ENCODE data around the gene THUMPD3.

THUMPD3 gene

DNA sequence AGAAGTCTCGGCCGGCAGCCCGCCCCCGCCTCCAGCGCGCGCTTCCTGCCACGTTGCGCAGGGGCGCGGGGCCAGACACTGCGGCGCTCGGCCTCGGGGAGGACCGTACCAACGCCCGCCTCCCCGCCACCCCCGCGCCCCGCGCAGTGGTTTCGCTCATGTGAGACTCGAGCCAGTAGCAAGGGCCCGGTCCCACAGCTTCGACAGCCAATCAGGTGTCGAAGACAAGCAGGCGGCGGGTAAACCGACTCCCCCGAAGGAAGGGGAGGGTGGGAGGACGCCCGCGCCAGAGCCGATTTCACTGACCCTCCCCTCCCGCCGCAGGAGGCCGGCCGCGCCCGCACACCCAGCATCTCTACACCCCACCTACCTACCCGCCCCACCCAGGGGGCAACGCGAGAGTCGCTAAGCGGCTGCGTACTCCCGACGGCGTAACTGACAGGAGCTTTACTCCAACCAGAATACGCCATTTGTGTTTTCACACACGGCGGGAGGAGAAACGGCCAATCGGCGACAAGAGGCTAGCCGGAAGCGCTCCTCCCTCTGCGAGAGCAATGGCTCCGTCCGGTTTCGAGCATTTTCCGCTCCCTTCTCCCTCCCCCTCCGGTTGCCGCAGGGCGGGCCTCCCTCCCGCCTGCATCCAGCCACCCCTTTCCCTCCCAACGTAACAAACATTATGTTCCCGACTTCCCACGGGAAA, 33.9 kb downstream of the THUMPD3 start:
- FAIRE-seq (peak; percentile 76), DNase-seq (ENCODE audit: low spot score) (peak; percentile 95)

DNA sequence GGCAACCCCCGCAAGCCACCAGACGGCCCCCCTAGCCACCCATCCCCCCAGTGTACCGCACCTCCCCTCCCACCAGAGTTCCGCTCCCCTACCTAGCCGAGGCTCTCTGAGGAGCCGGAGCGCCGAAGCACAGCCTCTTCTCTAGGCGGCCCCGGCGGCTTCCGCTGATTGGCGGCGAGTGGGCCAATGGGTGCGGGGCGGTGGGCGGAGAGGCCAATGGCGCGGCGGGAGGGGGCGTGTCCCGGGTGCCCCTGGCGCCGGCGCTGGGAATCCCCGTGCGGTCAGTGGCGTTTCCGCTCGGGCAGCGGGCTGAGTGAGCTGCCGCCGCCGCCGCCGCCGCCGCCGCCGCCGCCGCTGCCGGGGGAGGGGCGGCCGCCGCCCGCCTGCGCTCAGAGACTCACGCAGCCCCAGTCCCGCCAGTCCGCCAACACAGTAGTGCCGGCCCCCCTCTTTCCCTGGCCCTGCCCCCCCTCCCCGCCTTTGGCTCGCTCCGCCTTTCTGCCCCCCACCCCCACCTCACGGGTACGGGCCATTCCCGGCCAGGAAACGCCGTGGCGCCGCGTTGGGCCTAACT, 34.6 kb downstream of the THUMPD3 start, which contains the start of gene SETD5:
Gene SETD5, plus strand, starts transcription at position 284 of the 574 bp plus-strand sequence. CDS start 31,324 bp downstream, outside the sequence.
- FAIRE-seq = no peak
- peak; percentile 84 for DNase-seq (ENCODE audit: low spot score)

DNA sequence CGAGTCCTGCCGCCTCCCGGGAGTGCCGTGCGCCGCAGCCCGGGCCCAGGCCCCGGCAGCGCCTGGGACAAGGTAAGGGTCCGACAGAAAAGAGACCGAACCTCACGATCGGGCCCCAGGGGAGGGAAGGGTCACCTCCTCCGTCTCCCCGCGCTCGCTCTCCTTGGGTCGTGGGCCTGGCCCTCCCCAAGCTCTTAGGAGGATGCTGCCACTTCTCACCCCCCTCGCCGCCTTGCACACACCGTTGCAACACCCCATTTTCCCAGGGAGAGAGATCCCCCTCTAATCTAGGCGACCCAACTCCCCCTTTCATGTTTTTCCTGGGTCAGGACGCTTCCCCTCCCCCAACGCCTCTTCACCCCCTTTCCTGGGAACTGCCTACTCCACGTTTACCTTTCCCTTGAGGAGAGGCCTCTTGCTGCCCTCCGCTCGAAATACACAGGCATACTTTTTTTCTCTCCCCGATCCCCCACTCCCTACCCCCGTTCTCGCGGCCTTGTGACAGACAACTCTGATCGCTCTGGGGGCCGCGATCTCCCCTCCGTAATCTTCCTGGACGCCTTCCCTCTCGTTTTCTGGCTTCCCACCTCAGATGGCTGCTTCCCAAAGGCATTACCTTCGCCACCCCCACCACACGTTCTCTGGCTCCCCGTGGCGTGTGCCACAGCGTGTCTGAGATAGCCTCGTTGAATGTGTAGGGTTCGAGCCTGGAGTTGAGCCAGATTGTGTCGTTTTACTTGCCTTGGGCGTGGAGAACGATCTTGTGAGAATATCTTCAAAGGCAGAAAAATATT, 35.2 kb downstream of the THUMPD3 start:
- DNase-seq (ENCODE audit: low spot score) (peak; percentile 16), FAIRE-seq (no peak)

DNA sequence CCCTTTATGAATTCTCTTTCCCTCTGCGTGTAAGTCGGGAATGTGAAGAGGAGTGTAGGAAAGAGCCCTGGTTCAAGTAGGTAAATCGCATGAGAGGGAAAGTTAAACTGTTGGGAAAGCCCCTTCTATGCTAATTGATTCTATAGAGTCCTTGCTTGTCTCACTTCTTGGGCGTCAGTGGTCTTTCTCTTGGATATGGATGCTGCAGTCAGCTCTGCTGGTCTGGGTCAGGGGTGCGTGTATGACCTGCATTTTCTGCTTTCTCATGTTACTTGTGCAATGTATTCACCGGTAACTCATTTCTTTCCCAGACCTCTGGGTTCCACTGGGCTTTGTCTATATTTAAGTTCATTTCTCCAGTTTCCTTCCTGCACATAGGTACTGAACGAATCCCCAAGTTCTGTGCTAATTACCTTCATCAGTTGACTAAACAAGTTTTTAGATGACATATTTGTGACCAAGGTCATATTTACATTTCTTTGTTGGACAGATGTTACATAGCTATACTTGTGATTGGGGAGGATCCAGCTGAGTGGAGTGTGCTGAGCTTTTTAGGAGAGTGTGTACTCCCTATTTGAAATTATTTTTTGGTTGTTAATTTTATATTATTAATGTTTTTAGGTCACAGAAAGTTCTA, 36.0 kb downstream of the THUMPD3 start:
- DNase-seq (ENCODE audit: low spot score) = peak; percentile 47

DNA sequence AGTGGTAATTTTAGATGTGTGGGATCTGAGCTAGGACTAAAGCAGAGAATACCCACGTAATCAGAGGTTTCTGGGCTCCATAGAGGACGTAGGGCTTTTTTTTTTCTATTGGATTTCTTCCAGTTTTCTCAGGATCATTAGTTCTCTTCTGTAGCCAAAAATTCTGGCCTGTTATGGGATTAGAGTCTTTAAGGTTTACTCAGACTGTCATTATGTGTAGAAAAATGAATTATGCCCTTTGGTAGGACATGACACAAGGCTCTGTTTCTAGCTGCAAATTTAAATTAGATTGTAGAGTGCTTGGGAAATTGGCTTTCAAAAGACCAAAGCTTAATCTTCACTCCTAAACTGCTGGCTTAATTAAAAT, 36.5 kb downstream of the THUMPD3 start:
- FAIRE-seq = no peak
- DNase-seq (ENCODE audit: low spot score) = no peak

More for the DNA sequence above, 36.0 kb downstream of the THUMPD3 start:
- FAIRE-seq = no peak

DNA sequence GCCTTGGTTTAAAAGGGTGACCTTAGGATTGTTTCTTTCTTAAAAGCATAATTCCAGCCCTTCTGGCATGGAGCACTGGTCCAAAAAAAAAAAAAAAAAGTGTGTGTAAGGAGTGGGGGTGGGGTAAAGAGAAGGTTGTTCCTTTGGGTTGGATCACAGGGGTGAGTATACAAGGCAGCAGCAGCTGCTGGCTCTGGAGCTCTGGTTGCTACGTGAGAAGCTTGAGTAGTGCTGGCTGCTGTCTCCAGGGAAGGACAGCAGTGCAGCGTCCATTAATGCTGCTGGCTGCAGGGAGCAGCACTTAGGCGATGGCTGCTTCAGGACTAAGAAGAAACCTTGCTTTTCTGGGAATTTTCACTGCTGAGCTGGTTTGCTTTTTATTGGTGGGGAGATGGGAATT, 36.9 kb downstream of the THUMPD3 start:
- DNase-seq (ENCODE audit: low spot score) = peak; percentile 81
- FAIRE-seq = peak; percentile 49

DNA sequence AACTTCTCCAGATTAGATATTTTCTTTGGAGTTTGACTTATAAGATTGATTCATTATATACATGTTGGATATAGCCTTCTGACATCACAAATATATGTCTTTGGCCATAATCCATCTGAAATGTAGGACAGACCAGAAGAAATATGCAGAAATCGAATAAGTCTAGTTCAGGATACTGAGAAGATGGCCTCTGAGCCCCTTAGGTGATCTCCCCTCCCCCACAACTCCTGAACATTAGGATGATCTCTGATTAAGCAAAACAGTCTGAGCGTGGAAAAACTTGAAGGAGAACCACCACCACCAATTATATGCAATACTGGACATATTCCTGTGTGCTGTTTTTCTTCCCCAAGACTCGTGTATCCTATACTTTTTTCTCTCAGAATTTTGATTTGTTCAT, 37.8 kb downstream of the THUMPD3 start:
- no peak for FAIRE-seq
- no peak for DNase-seq (ENCODE audit: low spot score)

DNA sequence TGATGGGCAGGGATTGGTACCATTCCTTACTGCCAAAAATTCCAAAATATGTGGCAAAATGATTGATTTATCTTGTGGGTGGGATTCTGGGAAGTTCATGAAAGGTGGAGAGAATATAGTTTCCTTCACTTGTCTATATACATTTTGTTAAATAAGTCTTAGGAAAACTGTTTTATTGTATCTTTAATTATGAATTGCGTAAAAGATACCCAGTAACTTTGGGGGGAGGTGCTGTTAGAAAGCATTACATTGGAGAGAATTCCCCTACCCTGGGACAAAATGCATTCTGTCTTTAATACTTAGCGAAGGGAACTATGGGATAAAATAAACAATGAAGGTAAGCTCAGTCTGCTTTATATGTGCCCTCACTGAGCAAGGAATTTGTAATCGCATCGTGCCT, 39.1 kb downstream of the THUMPD3 start:
- DNase-seq (ENCODE audit: low spot score) = no peak
- no peak for FAIRE-seq

DNA sequence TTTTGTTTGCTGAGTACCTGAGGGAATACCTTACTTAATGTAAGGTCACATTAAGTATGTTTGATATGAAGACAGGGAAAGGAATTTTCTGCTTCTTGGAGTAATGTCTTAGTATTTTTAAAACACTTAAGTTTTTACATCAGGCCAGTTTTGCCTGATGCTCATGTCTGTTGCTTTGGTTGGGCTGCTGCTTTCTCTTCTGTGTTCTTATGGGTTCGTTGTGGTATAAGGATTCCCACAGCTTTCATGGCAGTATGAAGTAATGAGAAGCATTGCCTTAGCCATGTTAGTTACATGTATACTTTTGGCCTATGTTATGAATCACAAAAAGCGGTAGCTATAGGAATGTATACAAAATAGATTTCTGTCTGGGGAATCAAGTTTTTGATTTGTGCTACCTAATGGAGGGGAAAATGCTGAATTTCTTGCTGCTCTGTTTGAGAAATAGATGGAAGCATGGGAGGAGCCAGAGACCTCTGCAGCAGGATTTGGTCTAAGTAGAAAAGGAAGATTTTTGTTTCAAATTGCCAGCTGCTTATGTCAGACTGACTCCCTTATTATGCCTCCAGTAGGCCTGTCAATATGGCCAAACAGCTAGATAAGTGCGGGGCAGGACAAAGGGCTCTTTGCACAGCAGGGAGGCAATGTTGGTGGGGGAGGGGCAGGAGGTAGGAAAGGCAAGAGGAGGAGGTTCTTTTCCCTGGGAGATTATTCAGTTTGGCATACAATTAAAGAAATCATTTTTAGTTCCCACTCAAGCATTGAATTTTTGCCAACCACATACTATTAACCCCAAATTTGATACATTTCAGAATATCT, 39.8 kb downstream of the THUMPD3 start:
- FAIRE-seq = no peak
- DNase-seq (ENCODE audit: low spot score) = no peak

DNA sequence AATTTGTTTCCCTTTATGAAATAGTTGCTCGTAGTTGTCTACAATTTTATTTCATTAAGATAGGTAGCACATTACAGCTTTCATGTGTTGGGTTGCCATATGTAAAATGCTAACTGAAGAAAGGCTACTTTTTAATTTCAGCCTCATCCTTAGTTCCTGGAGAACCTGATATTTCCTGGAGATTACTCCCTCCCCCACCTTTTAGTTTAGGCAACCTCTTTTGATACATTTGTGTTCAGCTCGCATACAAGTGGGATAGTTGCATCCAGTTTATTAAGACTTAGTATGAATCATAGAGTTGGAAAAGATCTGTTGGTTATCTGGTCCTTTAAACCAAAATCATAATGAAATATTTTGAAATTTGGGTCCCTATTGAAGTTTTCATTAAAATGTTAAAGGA, 40.6 kb downstream of the THUMPD3 start:
- no peak for DNase-seq (ENCODE audit: low spot score)
- FAIRE-seq = no peak

DNA sequence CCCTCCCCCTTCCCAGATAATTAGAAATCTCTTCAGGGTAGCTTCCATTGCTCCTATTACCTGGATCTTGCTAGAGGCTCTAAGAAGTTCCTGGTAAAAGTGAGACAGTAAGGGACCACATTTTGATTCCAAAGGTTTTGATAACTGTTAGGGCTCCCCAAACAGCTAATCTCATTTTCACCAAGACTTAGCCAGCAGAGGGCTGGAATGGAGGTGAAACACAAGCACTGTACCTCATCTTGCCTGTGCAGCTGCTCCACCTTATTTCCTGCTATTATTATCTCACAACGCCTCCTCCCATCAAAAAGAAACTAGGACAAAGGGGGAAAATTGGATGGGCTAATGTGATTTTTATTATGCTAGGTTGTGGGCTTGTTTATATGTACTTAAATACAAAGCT, 41.8 kb downstream of the THUMPD3 start:
- FAIRE-seq (no peak), DNase-seq (ENCODE audit: low spot score) (no peak)

DNA sequence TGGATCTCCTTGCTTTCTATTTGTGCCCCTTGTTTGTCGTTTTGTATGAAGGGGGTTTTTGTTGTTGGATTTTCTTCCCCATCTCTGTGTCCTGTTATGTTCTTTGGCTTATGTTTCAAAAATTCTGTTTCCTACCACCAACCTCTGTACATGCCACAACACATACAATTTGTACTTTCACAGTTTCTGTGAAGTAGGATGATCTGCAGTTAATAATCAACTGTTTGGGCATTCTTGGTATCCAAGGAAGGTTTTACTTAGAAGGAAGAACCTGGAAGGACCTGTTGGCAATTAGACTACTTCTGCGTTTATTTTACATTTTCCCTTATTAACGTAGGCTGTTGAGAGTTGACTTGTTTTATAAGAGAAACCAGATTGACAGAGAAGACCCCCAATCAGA, 42.9 kb downstream of the THUMPD3 start:
- FAIRE-seq = peak; percentile 61
- no peak for DNase-seq (ENCODE audit: low spot score)

DNA sequence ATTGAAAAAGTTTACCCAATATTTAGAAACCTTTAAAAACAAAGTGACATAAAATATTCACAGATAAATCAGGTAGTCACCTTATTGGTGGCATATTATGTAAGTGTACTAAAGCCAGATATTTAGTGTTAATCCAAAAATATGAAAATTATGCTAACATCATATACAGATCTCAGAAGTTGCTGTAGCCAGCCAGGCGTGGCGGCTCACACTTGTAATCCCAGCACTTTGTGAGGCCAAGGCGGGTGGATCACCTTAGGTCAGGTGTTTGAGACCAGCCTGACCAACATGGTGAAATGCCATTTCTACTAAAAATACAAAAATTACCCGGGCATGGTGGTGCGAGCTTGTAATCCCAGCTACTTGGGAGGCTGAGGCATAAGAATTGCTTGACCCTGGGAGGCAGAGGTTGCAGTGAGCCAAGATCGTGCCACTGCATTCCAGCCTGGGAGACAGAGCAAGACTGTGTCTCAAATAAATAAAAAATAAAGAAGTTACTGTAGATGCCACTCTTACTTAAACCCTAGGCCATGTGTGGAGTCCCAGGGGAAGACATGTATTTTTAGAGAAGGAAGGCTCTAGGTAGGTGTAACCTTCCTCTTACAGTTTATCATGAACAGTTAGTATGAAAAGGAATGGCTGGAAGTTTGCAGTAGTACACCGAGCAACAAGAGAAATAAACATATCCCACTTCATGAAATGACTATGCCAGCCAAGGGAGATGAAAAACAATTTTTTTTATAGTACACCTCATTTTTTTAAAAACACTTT, 44.2 kb downstream of the THUMPD3 start:
- FAIRE-seq = no peak

DNA sequence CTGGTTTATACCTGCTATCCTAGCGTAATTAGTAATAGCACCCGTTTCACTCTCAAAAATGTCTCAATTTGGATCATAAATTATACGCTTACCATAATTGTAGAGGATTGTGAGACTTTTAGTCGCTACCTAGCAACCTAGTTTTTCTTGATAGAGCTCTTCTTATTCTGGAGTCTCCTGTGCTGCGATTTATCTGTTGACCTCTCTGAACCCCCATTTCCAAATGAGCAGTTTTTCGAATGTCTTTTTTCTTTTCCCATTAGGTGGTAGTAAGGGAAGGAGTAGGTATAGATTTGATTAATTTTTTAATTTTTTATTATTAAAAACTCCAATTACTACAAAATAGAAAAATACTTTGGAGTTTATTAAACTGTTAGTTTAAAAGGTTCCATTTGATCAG, 45.2 kb downstream of the THUMPD3 start:
- FAIRE-seq (no peak), DNase-seq (ENCODE audit: low spot score) (no peak)

More for the DNA sequence above, 44.2 kb downstream of the THUMPD3 start:
- DNase-seq (ENCODE audit: low spot score) = no peak

DNA sequence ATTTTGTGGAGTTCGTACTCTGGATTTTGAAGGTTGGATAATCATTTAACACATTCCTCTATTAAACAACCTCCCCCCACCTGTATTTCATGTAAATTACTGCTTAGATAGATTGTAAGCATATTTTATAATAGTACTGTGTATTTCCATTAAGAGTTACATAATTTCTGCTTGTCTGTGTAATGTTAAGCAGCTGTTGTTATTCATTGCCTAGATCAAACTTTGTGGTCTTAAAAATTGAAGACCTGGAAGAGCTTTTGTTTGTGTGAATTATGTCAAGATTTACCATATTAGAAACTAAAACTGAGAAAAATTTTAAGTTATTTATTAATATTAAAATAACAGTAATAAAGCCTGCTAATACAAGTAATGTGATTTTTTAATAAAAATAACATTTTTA, 45.7 kb downstream of the THUMPD3 start:
- FAIRE-seq (no peak), DNase-seq (ENCODE audit: low spot score) (no peak)

DNA sequence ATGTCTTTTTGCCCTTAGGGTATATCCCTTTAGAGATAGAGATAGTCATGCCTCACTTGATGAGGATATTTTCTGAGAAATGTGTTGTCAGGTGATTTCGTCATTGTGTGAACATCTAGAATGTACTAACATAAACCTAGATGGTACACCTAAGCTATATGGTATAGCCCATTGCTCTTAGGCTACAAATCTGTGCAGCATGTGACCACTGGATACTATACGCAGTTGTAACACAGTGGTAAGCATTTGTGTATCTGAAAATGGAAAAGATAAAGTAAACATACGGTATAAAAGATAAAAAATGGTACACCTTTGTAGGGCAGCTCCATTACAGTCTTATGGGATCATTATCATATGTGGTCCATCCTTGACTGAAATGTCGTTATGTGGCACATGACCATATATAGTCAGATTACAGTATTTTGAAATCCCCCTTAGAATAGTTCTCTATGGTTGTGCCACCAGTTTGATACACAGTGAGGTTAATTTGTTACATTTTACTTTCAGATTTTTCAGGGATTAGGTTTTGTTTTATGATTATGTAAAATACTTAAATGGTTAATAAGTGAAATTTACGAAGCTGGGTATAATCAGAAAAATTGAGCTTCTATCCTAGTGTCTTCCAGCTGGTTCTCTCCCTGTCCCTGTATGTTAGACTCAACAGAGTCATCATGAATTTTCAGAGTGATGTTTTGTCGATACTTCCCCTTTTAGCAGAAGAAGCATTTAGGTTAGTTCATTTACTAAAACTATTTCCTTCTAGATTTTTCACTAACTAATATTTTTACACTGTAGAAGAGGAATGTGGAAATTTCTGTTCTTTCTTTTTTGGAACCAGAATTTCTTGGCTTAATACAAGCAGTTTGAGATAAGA, 47.4 kb downstream of the THUMPD3 start:
- no peak for FAIRE-seq
- no peak for DNase-seq (ENCODE audit: low spot score)

DNA sequence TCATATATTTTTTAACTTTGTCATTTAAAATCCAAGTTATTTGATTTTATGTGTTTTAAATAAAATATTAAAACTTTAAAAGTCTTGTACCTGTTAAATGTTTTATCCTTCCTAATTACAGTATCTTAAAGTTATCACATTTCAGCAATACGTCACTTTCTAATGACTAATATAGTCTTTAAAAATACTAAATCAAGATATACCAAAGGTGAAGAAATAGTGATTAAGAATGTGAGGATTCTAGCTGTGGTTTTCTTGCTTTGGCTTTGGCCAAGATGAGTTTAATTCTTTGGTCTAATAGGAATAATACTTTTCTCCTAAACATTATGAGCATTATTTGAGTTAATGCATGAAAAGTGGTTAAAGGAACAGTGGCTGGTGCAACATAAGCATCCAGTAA, 48.4 kb downstream of the THUMPD3 start:
- no peak for FAIRE-seq
- no peak for DNase-seq (ENCODE audit: low spot score)

DNA sequence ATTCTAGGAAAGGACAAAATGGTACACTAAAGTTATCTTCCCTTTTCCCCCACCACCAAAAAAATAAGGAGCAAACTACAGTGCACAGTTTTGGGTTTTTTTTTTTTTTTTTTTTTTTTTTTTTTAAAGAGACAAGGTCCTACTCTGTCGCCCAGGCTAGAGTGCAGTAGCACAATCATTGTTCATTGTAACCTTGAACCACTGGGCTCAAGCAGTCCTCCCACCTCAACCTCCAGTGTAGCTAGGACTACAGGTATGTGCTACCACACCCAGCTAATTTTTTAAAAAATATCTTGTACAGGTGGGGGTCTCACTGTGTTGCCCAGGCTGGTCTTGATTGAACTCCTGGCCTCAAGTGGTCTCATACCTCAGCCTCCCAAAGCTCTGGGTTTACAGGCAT, 49.4 kb downstream of the THUMPD3 start:
- FAIRE-seq = no peak
- no peak for DNase-seq (ENCODE audit: low spot score)

DNA sequence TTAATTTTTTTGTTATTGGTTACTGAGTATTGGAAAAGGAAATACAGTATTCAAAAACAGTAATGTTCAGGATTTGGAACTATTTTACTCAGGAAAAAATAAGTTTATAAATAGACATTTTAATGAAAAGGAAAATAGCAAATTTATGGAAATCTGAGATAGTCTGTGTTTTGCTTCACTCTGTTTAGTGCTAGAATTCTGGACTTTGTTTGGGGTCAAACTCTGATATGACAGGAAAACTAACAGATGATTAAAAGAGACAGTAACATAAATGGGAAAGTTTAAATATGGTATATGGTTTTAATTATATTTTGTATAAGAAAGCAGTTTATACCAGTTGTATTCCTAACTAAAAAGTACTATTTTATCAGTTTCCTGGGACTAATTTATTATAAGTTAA, 52.0 kb downstream of the THUMPD3 start:
- DNase-seq (ENCODE audit: low spot score) (no peak), FAIRE-seq (no peak)
